Ishikawa (cell line): ENCODE data around the gene TUBA1B.

Experiments
- RAD21 ChIP-seq: IDR thresholded peaks from 2 replicates; pipeline ENCODE4 v1.6.1; 2012; ENCODE audit warnings: low read depth
- REST ChIP-seq: IDR thresholded peaks from 2 replicates; pipeline ENCODE4 v1.6.1; 2012; ENCODE audit warnings: low read depth, mild to moderate bottlenecking
- TAF1 ChIP-seq: IDR thresholded peaks from 2 replicates; pipeline ENCODE4 v1.6.1; 2012; ENCODE audit warnings: low read depth, mild to moderate bottlenecking

GRCh38 chr12:49097381-49097780 is 33.8 kb downstream of the TUBA1B start:
- no peak for TF ChIP-seq TAF1
- TF ChIP-seq RAD21, result no peak
- no peak for TF ChIP-seq REST
